Effector memory CD4-positive, alpha-beta T cell (primary cell): ENCODE data around the gene PRKAR1A.
"Not testable (repeated sequence)": the region's sequence is repeated elsewhere in the genome, so short reads cannot be mapped to it uniquely, and the experiment has no call there.

Experiments
- DNase-seq, 3 donors: peaks; one replicate each; pipeline ENCODE4 v3.0.0-alpha.2; 2020
- H3K27ac ChIP-seq: 2 replicates; pipeline ENCODE4 v1.7.0; 2013; ENCODE audit warnings: mild to moderate bottlenecking, low read length, moderate library complexity; ENCODE audit not compliant: insufficient read depth, poor library complexity, severe bottlenecking
- H3K27me3 ChIP-seq: replicated peaks from 2 replicates; pipeline ENCODE4 v1.7.0; 2013; ENCODE audit warnings: mild to moderate bottlenecking, low read length; ENCODE audit not compliant: insufficient read depth, control insufficient read depth, poor library complexity, severe bottlenecking
- H3K36me3 ChIP-seq: 2 replicates; pipeline ENCODE4 v1.7.0; 2013; ENCODE audit warnings: mild to moderate bottlenecking, low read length, moderate library complexity; ENCODE audit not compliant: control insufficient read depth, insufficient read depth
- H3K4me1 ChIP-seq: 2 replicates; pipeline ENCODE4 v1.7.0; 2013; ENCODE audit warnings: low read length, mild to moderate bottlenecking; ENCODE audit not compliant: control insufficient read depth, insufficient read depth, poor library complexity, severe bottlenecking
- H3K4me3 ChIP-seq: 2 replicates; pipeline ENCODE4 v1.7.0; 2013; ENCODE audit warnings: low read length, low read depth, mild to moderate bottlenecking; ENCODE audit not compliant: insufficient read depth, poor library complexity, severe bottlenecking
- H3K9me3 ChIP-seq: 2 replicates; pipeline ENCODE4 v1.7.0; 2013; ENCODE audit warnings: mild to moderate bottlenecking, low read length, moderate library complexity; ENCODE audit not compliant: control insufficient read depth

PRKAR1A gene

DNA sequence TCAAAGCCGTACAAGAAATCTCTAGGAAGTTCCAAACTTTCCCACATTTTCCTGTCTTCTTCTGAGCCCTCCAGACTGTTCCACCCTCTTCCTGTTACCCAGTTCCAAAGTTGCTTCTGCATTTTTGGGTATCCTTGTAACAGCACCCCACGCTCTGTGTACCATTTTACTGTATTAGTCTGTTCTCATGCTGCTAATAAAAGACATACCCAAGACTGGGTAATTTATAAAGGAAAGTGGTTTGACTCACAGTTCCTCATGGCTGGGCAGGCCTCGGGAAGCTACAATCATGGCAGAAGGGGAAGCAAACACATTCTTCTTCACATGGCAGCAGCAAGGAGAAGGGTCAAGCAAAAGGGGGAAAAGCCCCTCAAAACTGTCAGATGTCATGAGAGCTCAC lies 6.8 kb downstream of the PRKAR1A start:
- not testable (repeated sequence) for H3K27ac ChIP-seq
- H3K36me3 ChIP-seq: peaks cover 25% of the 10 kb centered on the region

DNA sequence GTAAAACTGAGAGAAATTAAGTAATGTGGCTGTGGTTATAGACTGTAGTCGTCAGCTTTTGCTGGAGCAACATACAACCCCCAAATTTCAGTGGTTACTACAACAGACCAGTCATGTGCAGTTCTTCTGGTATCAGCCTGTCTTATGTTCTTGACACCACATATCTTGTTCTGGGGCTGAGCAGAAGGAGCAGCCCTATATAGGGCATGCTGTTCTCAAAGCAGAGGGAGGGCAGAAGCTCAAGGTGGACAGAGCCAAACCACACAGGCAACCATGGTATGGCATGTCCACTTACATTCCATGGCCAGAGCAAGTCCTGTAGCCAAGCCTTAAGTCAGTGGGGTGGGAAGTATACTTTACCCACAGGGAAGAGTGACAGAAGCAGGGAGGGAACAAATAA lies 7.7 kb downstream of the PRKAR1A start:
- H3K27me3 ChIP-seq: no peaks in the 10 kb centered on the region
- peaks cover 34% of the 10 kb centered on the region for H3K36me3 ChIP-seq
- no peaks in the 10 kb centered on the region for H3K9me3 ChIP-seq
- no peak for DNase-seq
- peaks cover 3% of the 10 kb centered on the region for H3K4me1 ChIP-seq
- H3K4me3 ChIP-seq: no peak overlapping the region
- no peak overlapping the region for H3K27ac ChIP-seq

More for the DNA sequence above, 6.8 kb downstream of the PRKAR1A start:
- not testable (repeated sequence) for H3K27me3 ChIP-seq, H3K4me3 ChIP-seq, H3K9me3 ChIP-seq, DNase-seq
- H3K4me1 ChIP-seq: peaks cover 12% of the 10 kb centered on the region

DNA sequence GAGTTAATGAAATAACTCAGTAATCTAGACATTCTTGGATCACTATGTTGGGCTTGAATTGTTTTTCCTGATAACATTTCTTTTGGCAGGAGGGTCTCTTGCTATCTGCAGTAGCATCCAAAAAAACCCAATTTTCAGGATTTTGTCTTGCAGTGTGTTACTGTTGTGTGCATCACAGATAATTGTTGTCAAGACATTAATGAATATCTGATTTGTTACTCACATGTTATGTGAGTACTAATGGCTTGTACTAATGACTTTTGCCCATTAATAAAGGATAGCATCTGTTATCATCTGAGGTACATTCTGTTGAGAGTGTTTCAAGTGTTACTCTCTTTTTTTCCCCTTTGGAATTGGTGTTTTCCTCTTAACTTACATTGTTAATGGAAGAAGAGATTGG lies 10.0 kb downstream of the PRKAR1A start:
- no peaks in the 10 kb centered on the region for H3K9me3 ChIP-seq
- H3K36me3 ChIP-seq: peaks cover 47% of the 10 kb centered on the region
- no peak overlapping the region for H3K27ac ChIP-seq
- H3K27me3 ChIP-seq: no peaks in the 10 kb centered on the region
- DNase-seq: no peak
- peaks cover 3% of the 10 kb centered on the region for H3K4me1 ChIP-seq
- no peak overlapping the region for H3K4me3 ChIP-seq

DNA sequence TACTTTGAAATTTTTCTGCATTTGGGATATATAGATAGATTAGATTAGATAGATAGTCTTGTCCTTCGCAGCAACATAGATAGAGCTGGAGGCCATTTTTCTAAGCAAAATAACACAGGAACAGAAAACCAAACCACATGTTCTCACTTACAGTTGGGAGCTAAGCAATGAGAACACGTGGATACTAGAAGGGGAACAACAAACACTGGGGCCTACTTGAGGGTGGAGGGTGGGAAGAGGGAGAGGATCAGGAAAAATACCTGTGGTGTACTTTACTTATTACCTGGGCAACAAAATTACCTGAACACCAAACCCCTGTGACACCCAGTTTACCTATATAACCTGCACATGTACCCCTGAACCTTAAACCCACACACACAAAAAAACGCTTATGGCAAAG lies 14.3 kb downstream of the PRKAR1A start:
- H3K27ac ChIP-seq: no peak overlapping the region
- H3K4me3 ChIP-seq: no peak overlapping the region
- no peaks in the 10 kb centered on the region for H3K9me3 ChIP-seq
- peaks cover 79% of the 10 kb centered on the region for H3K36me3 ChIP-seq
- no peaks in the 10 kb centered on the region for H3K27me3 ChIP-seq
- no peaks in the 10 kb centered on the region for H3K4me1 ChIP-seq
- DNase-seq: no peak

DNA sequence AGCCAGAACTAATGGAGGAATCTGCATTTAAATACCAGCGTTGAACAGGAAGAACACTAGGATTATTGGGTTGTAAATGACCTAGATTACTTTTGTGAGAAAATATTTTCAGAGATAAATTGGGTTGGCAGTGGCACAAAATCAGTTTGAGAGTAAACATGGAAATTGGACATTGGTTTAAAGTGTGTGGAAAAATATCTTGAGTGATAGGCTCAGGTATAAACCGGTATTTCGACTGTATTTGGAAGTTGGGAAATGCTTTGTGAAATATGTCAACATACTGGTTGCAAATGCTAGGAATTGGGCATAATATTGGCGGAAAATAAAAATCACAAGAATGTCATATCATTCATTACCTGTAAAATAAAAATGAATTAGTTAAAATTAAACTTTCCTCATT lies 15.1 kb downstream of the PRKAR1A start:
- Histone ChIP-seq H3K27me3 (no peaks in the 10 kb centered on the region), H3K36me3 (peaks cover 79% of the 10 kb centered on the region), H3K9me3 (no peaks in the 10 kb centered on the region), H3K27ac (no peak overlapping the region), H3K4me1 (no peaks in the 10 kb centered on the region), H3K4me3 (no peak overlapping the region)
- no peak for DNase-seq

DNA sequence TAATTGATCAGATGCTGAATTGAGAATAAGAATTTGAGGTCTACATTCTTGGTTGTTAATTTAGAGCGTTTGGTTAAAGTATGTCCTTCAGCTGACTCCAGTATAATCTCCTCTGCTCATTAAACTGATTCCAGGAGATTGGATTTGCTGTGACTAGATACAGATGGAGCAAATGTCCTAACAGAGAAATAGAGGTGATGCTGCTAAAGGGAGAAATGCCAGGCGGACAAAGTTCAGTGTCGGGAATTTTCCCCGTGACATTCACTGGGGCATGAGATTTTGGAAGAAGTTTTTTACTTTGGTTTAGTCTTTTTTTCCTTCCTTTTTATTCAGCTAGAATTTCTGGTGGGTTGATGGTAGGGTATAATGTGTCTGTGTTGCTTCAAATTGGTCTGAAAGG lies 19.0 kb downstream of the PRKAR1A start:
- no peaks in the 10 kb centered on the region for H3K9me3 ChIP-seq
- DNase-seq: no peak

DNA sequence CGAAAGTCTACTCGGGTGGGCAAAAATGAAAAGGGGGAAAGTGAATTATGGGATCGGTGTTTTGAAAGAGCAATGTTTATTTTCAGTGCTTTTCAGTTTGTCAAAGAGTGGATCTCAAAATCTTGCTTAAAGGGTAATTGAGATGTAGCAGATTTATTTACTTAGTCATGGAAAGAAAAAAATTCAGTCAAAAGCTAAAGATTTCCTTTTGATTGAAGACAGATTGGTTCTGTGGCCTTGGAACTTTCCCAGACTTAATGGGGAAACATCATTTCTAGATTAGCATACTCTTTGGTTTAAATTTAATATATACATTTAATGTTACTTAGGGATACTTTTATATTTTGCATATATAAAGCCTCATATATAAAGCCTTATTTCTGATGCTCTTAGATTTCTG lies 20.6 kb downstream of the PRKAR1A start:
- Histone ChIP-seq H3K4me3 (no peak overlapping the region), H3K27me3 (no peaks in the 10 kb centered on the region), H3K9me3 (no peaks in the 10 kb centered on the region), H3K4me1 (no peaks in the 10 kb centered on the region), H3K27ac (no peak overlapping the region), H3K36me3 (peaks cover 62% of the 10 kb centered on the region)
- no peak for DNase-seq

More for the DNA sequence above, 19.0 kb downstream of the PRKAR1A start:
- Histone ChIP-seq H3K4me1 (no peaks in the 10 kb centered on the region), H3K27me3 (no peaks in the 10 kb centered on the region), H3K36me3 (peaks cover 60% of the 10 kb centered on the region), H3K4me3 (no peak overlapping the region), H3K27ac (no peak overlapping the region)

DNA sequence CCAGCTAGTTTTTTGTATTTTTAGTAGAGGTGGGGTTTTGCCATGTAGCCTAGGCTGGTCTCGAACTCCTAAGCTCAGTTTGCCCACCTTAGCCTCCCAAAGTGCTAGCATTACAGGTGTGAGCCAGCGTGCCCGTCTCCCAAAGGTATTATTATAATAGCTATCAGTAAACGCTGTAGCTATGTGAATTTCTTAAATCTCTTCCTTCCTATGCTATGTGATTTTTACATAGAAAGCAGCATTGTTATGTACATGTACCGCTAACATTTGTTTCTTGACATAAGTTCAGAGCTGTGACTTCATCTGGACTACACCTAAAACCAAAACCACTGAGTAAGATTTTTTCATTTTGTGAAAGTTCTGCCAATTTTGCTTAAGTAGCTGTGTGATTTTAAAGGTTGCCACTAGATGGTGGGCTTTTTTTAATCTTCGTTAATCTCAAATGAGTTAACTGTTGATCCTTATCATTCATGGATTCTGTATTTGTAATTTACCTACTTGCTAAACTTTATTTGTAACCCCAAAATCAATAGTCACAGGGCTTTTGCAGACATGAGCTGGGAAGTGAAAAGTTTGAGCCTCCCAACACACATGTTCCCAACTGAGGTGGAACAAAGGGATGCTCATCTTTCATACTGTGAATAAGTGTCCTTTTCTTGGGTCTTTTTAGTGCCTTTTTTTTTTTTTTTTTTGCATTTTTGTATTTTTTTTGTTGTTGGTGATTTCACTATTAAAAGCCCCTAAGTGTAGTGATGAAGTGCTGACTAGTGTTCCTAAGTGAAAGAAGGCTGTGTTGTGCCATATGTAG lies 21.9 kb downstream of the PRKAR1A start:
- DNase-seq: no peak
- Histone ChIP-seq H3K4me3 (no peak overlapping the region), H3K27me3 (no peaks in the 10 kb centered on the region), H3K4me1 (no peaks in the 10 kb centered on the region), H3K9me3 (no peaks in the 10 kb centered on the region), H3K27ac (no peak overlapping the region), H3K36me3 (peaks cover 50% of the 10 kb centered on the region)

DNA sequence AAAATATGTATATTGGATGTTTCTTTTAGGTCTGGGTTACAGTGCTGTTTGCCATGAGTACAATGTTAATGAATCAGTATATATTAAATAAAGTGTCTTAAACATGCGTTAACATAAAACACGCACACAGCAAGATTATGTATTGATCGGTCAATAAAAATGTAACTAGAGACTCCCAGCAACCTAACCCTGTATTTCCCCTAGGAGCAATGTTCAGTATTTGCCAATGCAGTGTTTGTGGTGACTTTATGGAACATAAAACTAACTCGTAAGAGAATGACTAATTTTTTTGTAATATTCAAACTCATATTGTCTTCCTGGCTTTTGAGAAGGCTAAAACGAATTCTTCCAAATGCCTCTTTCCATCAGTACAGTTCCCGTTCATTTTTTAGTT lies 22.5 kb downstream of the PRKAR1A start:
- Histone ChIP-seq H3K36me3 (peaks cover 47% of the 10 kb centered on the region), H3K9me3 (no peaks in the 10 kb centered on the region), H3K4me1 (no peaks in the 10 kb centered on the region), H3K27ac (no peak overlapping the region), H3K27me3 (no peaks in the 10 kb centered on the region), H3K4me3 (no peak overlapping the region)
- DNase-seq: no peak

DNA sequence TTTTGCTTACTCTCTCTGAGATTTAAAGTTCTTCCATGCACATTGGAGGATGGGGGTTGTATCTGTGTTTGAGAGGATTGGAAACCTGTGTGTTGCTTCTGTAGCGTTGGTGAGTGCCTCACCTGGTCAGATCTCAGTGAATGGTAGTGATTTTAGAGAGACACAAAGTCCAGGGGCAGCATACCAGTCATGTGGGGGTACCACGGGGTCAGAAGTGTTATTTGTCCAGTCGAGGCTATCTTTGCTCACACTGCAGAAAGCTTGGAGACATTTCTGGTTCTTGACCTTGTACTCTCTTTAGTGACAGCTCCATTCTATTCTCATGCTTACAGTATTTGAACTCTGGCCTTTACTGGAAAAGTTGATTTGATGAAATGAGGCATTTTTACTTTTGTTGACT lies 23.7 kb downstream of the PRKAR1A start:
- Histone ChIP-seq H3K27ac (no peak overlapping the region), H3K36me3 (peaks cover 37% of the 10 kb centered on the region)

More for the DNA sequence above, 23.7 kb downstream of the PRKAR1A start:
- Histone ChIP-seq H3K27me3 (no peaks in the 10 kb centered on the region), H3K4me3 (no peak overlapping the region), H3K4me1 (no peaks in the 10 kb centered on the region), H3K9me3 (no peaks in the 10 kb centered on the region)
- DNase-seq: no peak
